Ectodermal cell (in vitro differentiated cells): ENCODE data around the gene HOXD13.
A peak's percentile ranks its signal among the peaks of the same experiment; 100 is the strongest.

Source experiments
- H3K27ac ChIP-seq: 2 replicates; pipeline ENCODE4 v1.7.0; 2013; ENCODE audit warnings: mild to moderate bottlenecking, low read depth, low read length; ENCODE audit not compliant: insufficient read depth, poor library complexity, severe bottlenecking
- H3K27me3 ChIP-seq: 2 replicates; pipeline ENCODE4 v1.7.0; 2013; ENCODE audit warnings: mild to moderate bottlenecking, low read length; ENCODE audit not compliant: insufficient read depth, control insufficient read depth, poor library complexity, severe bottlenecking
- H3K36me3 ChIP-seq: one replicate; pipeline ENCODE4 v1.7.0; 2013; ENCODE audit warnings: low read length; ENCODE audit not compliant: control insufficient read depth, insufficient read depth
- H3K4me1 ChIP-seq: one replicate; pipeline ENCODE4 v1.7.0; 2013; ENCODE audit warnings: low read length; ENCODE audit not compliant: control insufficient read depth, insufficient read depth
- H3K4me3 ChIP-seq: 2 replicates; pipeline ENCODE4 v1.7.0; 2013; ENCODE audit warnings: low read depth, low read length, control low read depth; ENCODE audit not compliant: insufficient read depth
- H3K9me3 ChIP-seq: 2 replicates; pipeline ENCODE4 v1.7.0; 2013; ENCODE audit warnings: mild to moderate bottlenecking, low read length, moderate library complexity; ENCODE audit not compliant: control insufficient read depth
- WGBS, 2 experiments: methylation state at CpG; one replicate each; pipeline ENCODE4 v1.1.7; 2013; ENCODE audit warnings: missing lambda C conversion rate in 2 of 2; 5-methylcytosine and 5-hydroxymethylcytosine counted together

The HOXD13 gene

DNA sequence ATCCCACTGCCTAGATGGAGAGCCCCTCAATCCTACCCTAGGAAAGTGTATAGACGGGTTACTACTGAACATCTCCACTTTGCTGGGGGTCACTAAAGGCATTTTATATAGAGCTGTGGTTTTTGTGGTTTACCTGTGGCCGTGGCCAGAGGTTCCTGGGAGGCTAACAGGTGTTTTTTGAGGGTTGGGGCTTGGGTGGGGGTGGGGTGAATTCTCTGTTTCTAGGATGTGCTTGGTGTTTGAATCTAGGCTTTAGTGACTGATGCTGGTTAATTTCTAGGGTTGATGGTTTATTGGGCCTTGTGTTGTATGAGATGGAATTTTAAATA lies 44.7 kb downstream of the HOXD13 start:
- H3K4me1 ChIP-seq, result no peaks in the 10 kb centered on the region
- no peak overlapping the region for H3K4me3 ChIP-seq
- H3K27me3 ChIP-seq, result peaks cover 100% of the 10 kb centered on the region
- no peaks in the 10 kb centered on the region for H3K36me3 ChIP-seq
- WGBS, 2 experiments, result 2 to 10% methylated on average over 2 of the region's 2 CpGs
- H3K27ac ChIP-seq, result no peak overlapping the region
- no peaks in the 10 kb centered on the region for H3K9me3 ChIP-seq

- H3K4me3 ChIP-seq, result no peak overlapping the region
- H3K36me3 ChIP-seq, result no peaks in the 10 kb centered on the region
- no peak overlapping the region for H3K27ac ChIP-seq
- H3K4me1 ChIP-seq, result no peaks in the 10 kb centered on the region
- 70% methylated on average over 8 of the region's 8 CpGs for WGBS, 2 experiments
- H3K27me3 ChIP-seq, result peaks cover 100% of the 10 kb centered on the region
- H3K9me3 ChIP-seq, result no peaks in the 10 kb centered on the region
Measured at GRCh38 chr2:176137906-176138305, 45.4 kb downstream of the HOXD13 start.

DNA sequence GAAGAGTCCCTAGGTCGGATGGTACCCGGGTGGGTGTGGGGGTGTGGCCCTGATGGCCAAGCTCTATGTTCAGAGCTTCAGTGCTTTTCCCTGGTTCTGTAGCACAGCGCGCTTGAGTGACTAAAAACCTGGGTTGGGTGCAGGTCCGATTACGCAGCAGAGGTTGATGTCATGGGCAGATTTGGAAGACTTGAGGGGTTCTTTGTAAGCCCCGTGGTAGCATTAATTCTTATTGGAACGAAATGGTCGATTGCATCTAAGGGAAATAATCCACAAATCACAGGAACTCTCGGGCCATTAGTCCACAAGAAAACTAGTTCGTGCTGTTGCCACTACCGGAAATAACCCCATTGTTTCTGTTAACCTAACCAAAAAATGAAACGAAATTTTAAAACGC lies 46.0 kb downstream of the HOXD13 start:
- Histone ChIP-seq H3K27me3 (peaks cover 100% of the 10 kb centered on the region), H3K4me1 (no peaks in the 10 kb centered on the region), H3K27ac (no peak overlapping the region), H3K9me3 (no peaks in the 10 kb centered on the region), H3K4me3 (no peak overlapping the region), H3K36me3 (no peaks in the 10 kb centered on the region)
- 60% methylated on average over 14 of the region's 14 CpGs for WGBS, 2 experiments

- no peak overlapping the region for H3K4me3 ChIP-seq
- no peaks in the 10 kb centered on the region for H3K36me3 ChIP-seq
- H3K27me3 ChIP-seq, result peaks cover 100% of the 10 kb centered on the region
- 72% methylated on average over 28 of the region's 28 CpGs for WGBS, 2 experiments
- no peaks in the 10 kb centered on the region for H3K4me1 ChIP-seq
- H3K27ac ChIP-seq, result no peak overlapping the region
- no peaks in the 10 kb centered on the region for H3K9me3 ChIP-seq
Measured at GRCh38 chr2:176138923-176139660, 46.6 kb downstream of the HOXD13 start.

GRCh38 chr2:176139661-176140512 lies 47.4 kb downstream of the HOXD13 start:
- no peaks in the 10 kb centered on the region for H3K36me3 ChIP-seq
- H3K9me3 ChIP-seq, result no peaks in the 10 kb centered on the region
- H3K27me3 ChIP-seq, result peaks cover 100% of the 10 kb centered on the region
- no peak overlapping the region for H3K27ac ChIP-seq
- WGBS, 2 experiments, result 52 to 68% methylated on average over 37 to 39 of the region's 41 CpGs
- no peaks in the 10 kb centered on the region for H3K4me1 ChIP-seq
- no peak overlapping the region for H3K4me3 ChIP-seq

- 6 to 7% methylated on average over 48 of the region's 48 CpGs for WGBS, 2 experiments
- Histone ChIP-seq H3K36me3 (no peaks in the 10 kb centered on the region), H3K27me3 (peaks cover 100% of the 10 kb centered on the region), H3K9me3 (no peaks in the 10 kb centered on the region), H3K27ac (no peak overlapping the region), H3K4me1 (no peaks in the 10 kb centered on the region), H3K4me3 (peak overlapping the region; percentile 32)
Measured at GRCh38 chr2:176140513-176141317, 48.2 kb downstream of the HOXD13 start.

GRCh38 chr2:176142281-176142680 lies 49.8 kb downstream of the HOXD13 start:
- WGBS, 2 experiments, result 60 to 77% methylated on average over 1 to 2 of the region's 2 CpGs
- H3K4me3 ChIP-seq, result no peak overlapping the region
- peaks cover 100% of the 10 kb centered on the region for H3K27me3 ChIP-seq
- H3K27ac ChIP-seq, result no peak overlapping the region
- H3K9me3 ChIP-seq, result no peaks in the 10 kb centered on the region
- H3K36me3 ChIP-seq, result no peaks in the 10 kb centered on the region
- H3K4me1 ChIP-seq, result no peaks in the 10 kb centered on the region
